ENCODE results near the gene APLP2.

- TF ChIP-seq BACH2 (CRISPR knock-in tag; IDR thresholded peaks at IDR 0.05; ENCODE audit: borderline replicate concordance) (no peak), CSRNP3 (CRISPR knock-in tag; IDR thresholded peaks at IDR 0.05) (no peak), ZFP30 (CRISPR knock-in tag; IDR thresholded peaks at IDR 0.05) (no peak), ARNTL (CRISPR knock-in tag; IDR thresholded peaks at IDR 0.05; ENCODE audit: borderline replicate concordance, low read depth) (no peak), PPARA (CRISPR knock-in tag; IDR thresholded peaks at IDR 0.05; ENCODE audit: borderline replicate concordance) (no peak)
Observed at GRCh38 chr11:130122141-130122575, 52.5 kb downstream of the APLP2 start.

Measured in SK-N-SH treated with all-trans-retinoic acid at 6 μM for 48 hours (cell line).